PFSK-1 (cell line): ENCODE results near the gene DMAP1.

ENCODE experiments used
- FOXP2 ChIP-seq: optimal IDR thresholded peaks from 2 replicates; pipeline ENCODE3; 2011; ENCODE audit warnings: borderline replicate concordance, control low read depth, inconsistent platforms; ENCODE audit not compliant: insufficient read depth; ENCODE audit errors: extremely low read length, extremely low read depth
- POLR2AphosphoS5 ChIP-seq: IDR thresholded peaks from 2 replicates; pipeline ENCODE4 v1.6.1; 2012; ENCODE audit warnings: low read depth, mild to moderate bottlenecking, control low read depth, low read length, moderate library complexity
- SIN3A ChIP-seq: IDR thresholded peaks from 2 replicates; pipeline ENCODE4 v1.6.1; 2012; ENCODE audit warnings: mild to moderate bottlenecking, low read length, moderate library complexity, borderline replicate concordance; ENCODE audit not compliant: insufficient read depth
- TAF1 ChIP-seq: IDR thresholded peaks from 2 replicates; pipeline ENCODE4 v1.6.1; 2012; ENCODE audit warnings: low read length, control low read depth, borderline replicate concordance; ENCODE audit not compliant: insufficient read depth
- TF ChIP-seq, protein P1 (sequence below), 2 experiments: IDR thresholded peaks; 2 replicates each; pipeline versions ENCODE4 v1.6.1 to v1.8.0; 2011 to 2012; ENCODE audit warnings: low read depth in 2 of 2, low read length in 2 of 2, control low read depth in 1 of 2, inconsistent platforms in 1 of 2, mild to moderate bottlenecking in 1 of 2, moderate library complexity in 1 of 2; ENCODE audit not compliant: insufficient read depth in 1 of 2

The DMAP1 gene

DNA sequence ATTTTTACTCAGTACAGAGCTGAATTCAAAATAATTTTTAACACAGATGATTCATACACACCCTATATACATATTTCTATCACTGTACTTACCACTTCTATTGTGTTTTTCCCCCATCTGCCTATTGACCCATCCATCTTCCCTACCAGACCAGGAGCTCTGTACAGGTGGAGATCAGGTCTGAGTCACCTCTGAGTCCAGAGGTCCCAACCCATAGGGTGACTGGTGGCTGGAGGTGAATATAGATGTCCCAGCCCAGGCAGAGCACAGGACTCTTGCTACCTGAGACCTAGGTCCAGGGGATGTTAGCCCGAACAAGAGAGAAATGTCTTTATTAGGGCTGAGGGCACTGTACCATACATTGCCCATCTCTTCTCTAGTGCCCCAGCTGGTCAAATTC lies 54.8 kb downstream of the DMAP1 start:
- TF ChIP-seq SIN3A = no peak
- no peak for TF ChIP-seq POLR2AphosphoS5
- TF ChIP-seq FOXP2 = no peak
- TF ChIP-seq TAF1 = no peak
- TF ChIP-seq, protein P1, sequence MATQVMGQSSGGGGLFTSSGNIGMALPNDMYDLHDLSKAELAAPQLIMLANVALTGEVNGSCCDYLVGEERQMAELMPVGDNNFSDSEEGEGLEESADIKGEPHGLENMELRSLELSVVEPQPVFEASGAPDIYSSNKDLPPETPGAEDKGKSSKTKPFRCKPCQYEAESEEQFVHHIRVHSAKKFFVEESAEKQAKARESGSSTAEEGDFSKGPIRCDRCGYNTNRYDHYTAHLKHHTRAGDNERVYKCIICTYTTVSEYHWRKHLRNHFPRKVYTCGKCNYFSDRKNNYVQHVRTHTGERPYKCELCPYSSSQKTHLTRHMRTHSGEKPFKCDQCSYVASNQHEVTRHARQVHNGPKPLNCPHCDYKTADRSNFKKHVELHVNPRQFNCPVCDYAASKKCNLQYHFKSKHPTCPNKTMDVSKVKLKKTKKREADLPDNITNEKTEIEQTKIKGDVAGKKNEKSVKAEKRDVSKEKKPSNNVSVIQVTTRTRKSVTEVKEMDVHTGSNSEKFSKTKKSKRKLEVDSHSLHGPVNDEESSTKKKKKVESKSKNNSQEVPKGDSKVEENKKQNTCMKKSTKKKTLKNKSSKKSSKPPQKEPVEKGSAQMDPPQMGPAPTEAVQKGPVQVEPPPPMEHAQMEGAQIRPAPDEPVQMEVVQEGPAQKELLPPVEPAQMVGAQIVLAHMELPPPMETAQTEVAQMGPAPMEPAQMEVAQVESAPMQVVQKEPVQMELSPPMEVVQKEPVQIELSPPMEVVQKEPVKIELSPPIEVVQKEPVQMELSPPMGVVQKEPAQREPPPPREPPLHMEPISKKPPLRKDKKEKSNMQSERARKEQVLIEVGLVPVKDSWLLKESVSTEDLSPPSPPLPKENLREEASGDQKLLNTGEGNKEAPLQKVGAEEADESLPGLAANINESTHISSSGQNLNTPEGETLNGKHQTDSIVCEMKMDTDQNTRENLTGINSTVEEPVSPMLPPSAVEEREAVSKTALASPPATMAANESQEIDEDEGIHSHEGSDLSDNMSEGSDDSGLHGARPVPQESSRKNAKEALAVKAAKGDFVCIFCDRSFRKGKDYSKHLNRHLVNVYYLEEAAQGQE (IDR thresholded peaks at IDR 0.05; ENCODE audit: insufficient read depth in 1 of 2, low read depth in 2 of 2, low read length in 2 of 2) = no peak
